HG03097 (cell line): ENCODE data around the gene ARL15.

Source experiments
- ATAC-seq: cut with Tn5 transposase; IDR thresholded peaks from one replicate; pipeline ENCODE4 v1.9.1; 2021; ENCODE audit not compliant: unreplicated experiment, low FRiP score

Gene ARL15

GRCh38 chr5:54162184-54162583, 148.2 kb downstream of the ARL15 start:
- ATAC-seq, result no peak

DNA sequence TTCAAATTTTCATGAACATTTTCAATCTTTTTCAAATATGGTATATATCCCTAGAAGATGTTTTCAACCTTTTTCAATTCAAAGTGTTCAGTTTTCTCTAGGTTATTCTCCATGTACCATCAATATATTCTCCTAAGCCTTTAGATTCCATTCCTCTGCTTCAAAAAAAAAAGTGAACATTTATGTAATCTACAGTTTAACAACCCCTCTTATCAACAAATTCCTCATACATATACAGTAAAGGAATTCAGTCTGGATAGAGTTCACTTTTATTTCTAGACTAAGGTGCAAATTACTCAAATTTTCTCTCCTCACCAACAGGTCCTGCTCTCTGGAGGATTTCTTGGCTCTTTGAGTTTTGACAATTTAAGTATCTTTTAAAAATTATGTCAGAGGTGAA, 150.0 kb downstream of the ARL15 start:
- ATAC-seq, result no peak

DNA sequence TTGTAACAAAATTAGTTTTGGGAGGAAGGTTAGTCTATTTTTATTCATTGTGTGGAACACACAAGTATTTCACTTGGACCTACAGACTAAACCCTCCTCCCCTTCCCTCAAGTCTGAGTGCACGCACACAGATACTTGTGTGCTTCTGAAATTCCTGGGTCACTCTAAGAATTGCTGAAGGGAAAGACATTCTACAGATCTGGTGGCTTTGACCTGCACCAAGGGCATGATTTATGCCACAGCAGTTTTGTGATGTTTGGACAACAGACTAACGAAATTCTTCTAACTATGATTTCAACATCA, 150.5 kb downstream of the ARL15 start:
- ATAC-seq, result no peak

DNA sequence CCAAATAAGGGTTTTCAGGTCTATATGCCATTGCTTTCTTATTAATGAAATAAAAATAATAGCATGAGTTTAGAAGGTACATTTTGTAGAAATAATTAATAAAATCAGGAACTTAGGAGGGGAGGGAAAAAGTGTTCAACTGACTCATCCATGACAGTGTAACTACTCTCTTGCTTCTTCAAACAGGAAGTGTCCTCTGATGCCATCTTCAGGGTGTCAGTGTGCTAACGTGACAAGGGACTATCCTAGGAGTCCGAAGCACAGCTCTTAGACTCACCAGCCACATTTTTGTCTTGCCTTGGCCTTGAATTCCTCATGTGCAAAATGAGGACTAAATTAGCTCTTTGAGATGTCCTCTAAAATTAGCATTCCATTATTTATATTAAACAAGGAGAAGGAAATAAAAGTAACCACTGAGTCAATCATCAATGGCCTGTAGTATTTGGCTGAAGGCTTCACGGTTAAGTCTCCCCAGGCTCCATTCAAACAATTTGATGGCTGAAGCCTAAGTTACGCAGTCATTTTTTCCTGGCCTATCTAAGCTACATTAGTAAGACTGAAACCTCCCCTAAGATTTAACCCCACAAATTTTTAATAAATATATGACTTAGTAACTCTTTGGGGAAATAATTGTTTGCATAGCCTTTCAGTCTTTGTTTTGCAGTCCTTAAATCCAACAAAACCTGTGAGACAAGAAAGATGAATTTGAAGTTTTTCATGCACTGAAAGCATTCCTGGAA, 151.1 kb downstream of the ARL15 start:
- ATAC-seq, result no peak

- ATAC-seq, result no peak
Measured at GRCh38 chr5:54156577-54156976, 153.8 kb downstream of the ARL15 start.

GRCh38 chr5:54150841-54151240, 159.5 kb downstream of the ARL15 start:
- no peak for ATAC-seq

DNA sequence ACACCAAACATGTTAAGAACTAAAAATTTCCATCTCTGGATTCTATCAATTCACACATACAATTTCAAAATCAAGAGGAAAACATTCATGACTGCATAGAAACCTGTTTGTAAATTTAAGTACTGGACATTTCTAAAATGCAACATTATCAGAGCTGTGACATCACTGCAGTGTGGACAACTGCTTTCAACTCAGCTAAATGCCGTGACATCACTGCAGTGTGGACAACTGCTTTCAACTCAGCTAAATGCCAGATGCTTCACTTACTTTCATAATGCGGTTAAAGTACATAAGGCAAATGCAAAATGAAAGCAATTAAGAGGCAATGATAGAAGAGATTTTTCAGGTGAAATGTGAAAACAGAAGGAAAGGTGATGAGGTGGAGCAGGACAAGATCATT, 161.5 kb downstream of the ARL15 start:
- no peak for ATAC-seq

GRCh38 chr5:54148067-54148845, 162.1 kb downstream of the ARL15 start:
- ATAC-seq, result no peak

DNA sequence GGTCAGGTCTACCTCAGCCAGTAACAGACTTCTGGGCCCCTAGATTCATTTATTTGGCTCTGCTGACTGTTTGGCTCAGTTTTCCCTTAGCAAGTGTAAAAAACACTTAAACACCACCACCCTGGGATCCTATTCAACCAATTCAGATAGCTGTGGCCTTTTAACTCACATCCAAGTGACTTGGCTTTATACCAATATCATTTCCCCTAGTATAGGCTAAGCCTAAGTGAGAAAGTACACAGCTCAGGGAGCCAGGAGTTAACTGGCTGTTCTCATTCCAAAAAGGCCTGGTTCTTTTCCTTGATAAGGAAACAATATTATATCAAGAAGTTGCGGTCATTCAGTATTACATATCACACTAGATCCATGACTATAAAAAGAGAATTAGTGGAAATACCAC, 163.5 kb downstream of the ARL15 start:
- no peak for ATAC-seq

- no peak for ATAC-seq
Measured at GRCh38 chr5:54146390-54146789, 164.0 kb downstream of the ARL15 start.

DNA sequence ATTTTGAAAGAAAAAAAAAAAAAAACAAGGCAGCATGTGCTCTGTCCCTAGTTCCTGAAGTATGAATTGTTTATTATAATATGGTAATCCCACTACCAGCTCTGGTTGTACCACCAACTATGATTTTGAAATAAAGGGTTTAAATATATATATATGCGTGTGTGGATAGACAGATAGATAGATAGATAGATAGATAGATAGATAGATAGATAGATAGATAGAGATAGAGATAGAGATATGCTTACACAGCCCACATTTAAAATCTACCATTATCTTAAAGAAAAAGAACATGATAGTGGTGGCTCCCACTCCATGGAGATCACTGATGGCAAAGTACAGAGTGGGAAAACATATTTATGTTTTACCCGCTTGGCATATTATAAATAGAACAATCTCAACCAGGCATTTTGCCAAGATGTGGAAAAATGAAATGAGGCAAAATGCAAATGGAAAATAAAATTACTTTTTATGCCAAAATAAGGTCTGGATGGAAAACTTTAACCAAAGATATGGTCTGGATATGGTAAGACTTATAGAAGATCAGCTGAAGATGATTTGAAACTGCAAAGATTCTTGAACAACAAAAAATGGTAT, 170.0 kb downstream of the ARL15 start:
- ATAC-seq, result no peak

- no peak for ATAC-seq
Measured at GRCh38 chr5:54136516-54137440, 173.6 kb downstream of the ARL15 start.

- ATAC-seq, result no peak
Measured at GRCh38 chr5:54135042-54135441, 175.3 kb downstream of the ARL15 start.

GRCh38 chr5:54133917-54134316, 176.5 kb downstream of the ARL15 start:
- no peak for ATAC-seq

GRCh38 chr5:54120473-54120872, 189.9 kb downstream of the ARL15 start:
- ATAC-seq, result no peak

- no peak for ATAC-seq
Measured at GRCh38 chr5:54117957-54118356, 192.4 kb downstream of the ARL15 start.

DNA sequence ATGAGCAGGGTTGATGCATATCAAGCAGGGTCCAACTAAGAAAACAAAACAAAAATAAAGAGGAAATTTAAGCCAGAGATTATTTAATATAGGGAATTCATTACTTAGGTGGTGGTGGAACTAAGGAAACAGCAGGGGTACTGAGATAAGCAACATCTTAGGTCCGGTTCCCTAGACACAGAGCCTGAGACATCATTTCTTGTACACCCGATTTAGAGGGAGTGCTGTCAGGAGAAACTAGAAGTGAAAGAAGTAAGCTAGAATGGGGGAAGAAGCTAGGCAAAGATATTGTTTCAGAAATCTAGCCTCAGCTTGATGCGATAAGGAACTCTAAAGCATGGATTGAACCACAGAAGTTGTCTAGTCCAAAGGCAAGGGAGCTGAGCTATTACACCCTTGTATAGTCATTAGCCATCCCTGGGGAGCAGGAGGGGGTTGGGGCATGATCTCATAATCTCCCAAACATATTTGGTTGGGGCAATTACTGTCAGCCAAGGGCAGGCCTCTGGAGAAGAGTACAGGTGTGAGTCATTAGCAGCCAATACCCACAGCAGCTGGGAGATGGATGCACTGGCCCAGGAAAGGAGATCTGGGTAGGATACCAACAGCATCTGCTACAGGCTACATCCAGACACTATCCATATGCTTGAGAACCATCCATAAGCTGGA, 194.5 kb downstream of the ARL15 start:
- no peak for ATAC-seq

GRCh38 chr5:54113060-54113459, 197.3 kb downstream of the ARL15 start:
- ATAC-seq, result no peak

- no peak for ATAC-seq
Measured at GRCh38 chr5:54109626-54110330, 200.6 kb downstream of the ARL15 start.

- no peak for ATAC-seq
Measured at GRCh38 chr5:54108136-54108535, 202.2 kb downstream of the ARL15 start.
